BLaER1 (cell line): ENCODE measurements around the gene S100A4.

Experiments used
- H3K27ac ChIP-seq: shearing (Covaris generic); formaldehyde crosslinking; 2 replicates; pipeline ENCODE4 v1.8.1; 2022
- H3K27me3 ChIP-seq: shearing (Covaris generic); formaldehyde crosslinking; 2 replicates; pipeline ENCODE4 v1.8.1; 2022
- H3K36me3 ChIP-seq: shearing (Covaris generic); formaldehyde crosslinking; 2 replicates; pipeline ENCODE4 v1.8.1; 2022
- H3K4me1 ChIP-seq: shearing (Covaris generic); formaldehyde crosslinking; 2 replicates; pipeline ENCODE4 v1.8.1; 2022
- H3K4me2 ChIP-seq: shearing (Covaris generic); formaldehyde crosslinking; 2 replicates; pipeline ENCODE4 v1.8.1; 2022
- H3K4me3 ChIP-seq: shearing (Covaris generic); formaldehyde crosslinking; 2 replicates; pipeline ENCODE4 v1.8.1; 2022
- H3K9ac ChIP-seq: shearing (Covaris generic); formaldehyde crosslinking; 2 replicates; pipeline ENCODE4 v1.8.1; 2022
- H3K9me3 ChIP-seq: shearing (Covaris generic); formaldehyde crosslinking; 2 replicates; pipeline ENCODE4 v1.8.1; 2022
- H4K20me1 ChIP-seq: shearing (Covaris generic); formaldehyde crosslinking; 2 replicates; pipeline ENCODE4 v1.8.1; 2022
- Cebpa-rat ChIP-seq: shearing (Covaris generic); IDR thresholded peaks from 2 replicates; pipeline ENCODE4 v1.8.1; 2022

The S100A4 gene

DNA sequence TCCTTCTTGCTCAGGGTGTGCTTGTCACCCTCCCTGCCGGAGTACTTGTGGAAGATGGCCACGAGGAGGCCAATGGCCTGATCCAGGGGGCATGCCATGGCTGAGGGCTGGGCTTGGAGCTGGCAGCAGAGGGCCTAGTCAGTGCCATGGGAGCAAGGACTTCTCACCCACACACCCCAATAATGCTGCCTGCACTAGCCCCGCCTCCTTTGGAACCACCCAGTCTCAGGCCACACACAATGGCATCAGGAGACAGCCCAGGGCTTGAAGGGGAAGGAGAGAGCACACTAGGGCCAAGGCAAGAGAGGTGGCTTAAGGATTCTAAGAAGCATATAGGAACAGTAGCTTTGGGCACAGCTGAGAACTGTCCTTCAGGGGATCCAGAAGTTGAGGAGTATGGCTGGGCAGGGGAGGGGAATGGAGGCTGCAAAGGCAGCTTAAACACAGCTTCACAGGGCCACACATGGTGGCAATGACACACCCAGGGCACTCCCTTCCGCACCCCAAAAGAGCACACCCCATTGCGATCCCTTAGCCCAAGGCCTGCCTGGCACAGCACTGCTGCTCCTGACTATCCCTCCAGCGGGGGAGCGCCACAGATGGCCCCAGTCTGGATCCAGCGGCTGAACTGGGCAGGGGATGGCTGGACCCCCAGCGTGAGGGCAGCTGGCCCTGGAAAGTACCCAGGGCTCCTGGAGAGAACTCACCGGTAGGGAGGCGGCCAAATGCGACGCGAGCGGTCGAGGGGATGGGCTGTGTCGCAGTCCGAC lies 10.2 kb downstream of the S100A4 start, which contains the start of gene S100A6:
Gene S100A6, minus strand, starts transcription at position 750 of the 770 bp plus-strand sequence. Its CDS starts 652 bp downstream, at position 98.
- H3K4me1 ChIP-seq, result peaks cover 50% of the 10 kb centered on the region
- TF ChIP-seq Cebpa-rat, result no peak

DNA sequence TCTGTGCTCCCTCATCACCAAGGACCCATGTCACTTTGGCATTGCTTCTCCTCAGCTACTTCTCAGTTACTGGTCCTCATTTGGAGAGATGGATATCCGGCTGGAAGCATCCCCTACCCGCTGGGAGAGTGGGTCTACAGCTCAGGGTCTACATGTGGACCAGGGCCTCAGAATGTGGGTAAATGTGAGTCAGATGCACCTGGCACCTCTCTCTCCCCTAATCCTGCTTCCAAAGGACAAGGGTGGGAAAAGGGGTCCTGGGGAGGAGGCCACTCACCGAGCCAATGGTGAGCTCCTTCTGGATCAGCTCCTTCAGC lies 10.7 kb downstream of the S100A4 start:
- TF ChIP-seq Cebpa-rat, result no peak
- Histone ChIP-seq H3K27me3 (peaks cover 20% of the 10 kb centered on the region), H3K4me2 (peak overlapping the region; percentile 91; the same call in 1 of the 2 replicates), H3K9me3 (no peaks in the 10 kb centered on the region), H3K36me3 (no peaks in the 10 kb centered on the region), H3K4me3 (no peak overlapping the region), H3K27ac (no peak overlapping the region), H3K9ac (no peak overlapping the region), H3K4me1 (peaks cover 45% of the 10 kb centered on the region), H4K20me1 (no peaks in the 10 kb centered on the region)

More for the DNA sequence above, 10.2 kb downstream of the S100A4 start, which contains the start of gene S100A6:
- Histone ChIP-seq H3K9ac (peak within 1 kb of the TSS; percentile 62), H3K4me3 (peak within 1 kb of the TSS; percentile 60), H3K36me3 (no peaks in the 10 kb centered on the region), H3K27me3 (peaks cover 20% of the 10 kb centered on the region), H3K9me3 (no peaks in the 10 kb centered on the region), H3K27ac (peak within 1 kb of the TSS; percentile 62; the same call in 1 of the 2 replicates), H3K4me2 (peak within 1 kb of the TSS; percentile 91), H4K20me1 (no peaks in the 10 kb centered on the region)

DNA sequence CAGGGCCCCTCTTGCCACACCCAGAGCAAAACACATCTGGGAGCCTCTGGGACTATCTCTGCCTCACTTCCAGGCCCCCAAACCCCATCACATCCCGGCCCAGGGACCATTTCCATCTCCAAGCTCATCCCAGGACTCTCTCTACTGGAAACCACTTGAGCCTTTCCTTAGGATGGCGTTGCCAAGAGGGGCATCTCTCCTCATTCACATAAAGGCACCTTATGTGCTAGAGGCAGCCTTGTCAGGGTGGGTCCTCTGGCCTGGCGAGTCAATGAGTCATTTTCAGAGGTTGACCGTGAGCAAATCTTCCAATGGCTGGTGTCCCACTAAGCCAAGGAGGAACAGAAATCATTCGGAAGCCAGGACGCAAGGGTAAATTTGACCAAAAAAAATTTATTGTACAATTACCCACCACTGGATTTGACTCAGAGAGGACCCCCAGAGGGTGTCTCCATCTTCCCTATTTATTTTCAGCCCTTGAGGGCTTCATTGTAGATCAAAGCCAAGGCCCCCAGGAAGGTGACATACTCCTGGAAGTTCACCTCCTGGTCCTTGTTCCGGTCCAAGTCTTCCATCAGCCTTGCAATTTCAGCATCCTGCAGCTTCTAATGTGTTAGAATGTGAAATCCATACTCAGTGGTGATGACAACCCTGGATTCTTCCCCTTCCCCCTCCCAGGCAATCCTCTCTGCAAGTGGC lies 11.2 kb downstream of the S100A4 start:
- TF ChIP-seq Cebpa-rat, result no peak

DNA sequence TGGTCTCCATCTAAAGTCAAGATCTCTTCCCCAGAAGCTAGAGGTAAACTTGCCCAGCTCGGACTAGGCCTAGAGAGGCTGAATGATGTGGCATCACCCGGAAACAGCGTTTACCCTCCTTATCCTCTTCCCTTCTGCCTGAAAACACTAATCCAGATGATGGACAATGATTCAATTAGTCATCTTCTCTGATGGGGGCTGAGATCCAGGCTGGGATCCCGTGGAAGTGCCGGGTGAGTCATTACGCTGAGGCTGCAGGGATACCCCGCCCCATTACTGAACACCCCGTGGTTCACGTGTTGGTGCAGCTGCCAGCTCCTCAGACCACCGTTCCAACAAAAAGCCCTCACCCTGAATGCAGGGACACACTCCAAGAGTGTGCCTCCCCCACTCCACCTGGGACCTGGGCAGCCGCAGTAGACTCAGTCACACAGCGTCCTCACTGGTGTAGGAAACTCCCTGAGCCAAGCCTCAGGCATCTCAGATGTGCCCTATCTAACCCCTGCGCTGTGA lies 11.9 kb downstream of the S100A4 start:
- 0 out of 2 replicates have a peak overlapping the region, but pooled peaks have one; percentile 58 for H3K4me2 ChIP-seq
- H3K9ac ChIP-seq, result no peak overlapping the region
- H3K4me3 ChIP-seq, result no peak overlapping the region
- no peak overlapping the region for H3K27ac ChIP-seq
- no peaks in the 10 kb centered on the region for H4K20me1 ChIP-seq
- H3K4me1 ChIP-seq, result peaks cover 40% of the 10 kb centered on the region
- no peaks in the 10 kb centered on the region for H3K36me3 ChIP-seq
- H3K9me3 ChIP-seq, result no peaks in the 10 kb centered on the region
- peaks cover 20% of the 10 kb centered on the region for H3K27me3 ChIP-seq
- TF ChIP-seq Cebpa-rat, result no peak

More for the DNA sequence above, 11.2 kb downstream of the S100A4 start:
- Histone ChIP-seq H3K4me3 (no peak overlapping the region), H3K36me3 (no peaks in the 10 kb centered on the region), H3K9me3 (no peaks in the 10 kb centered on the region), H3K27me3 (peaks cover 20% of the 10 kb centered on the region), H3K27ac (no peak overlapping the region), H3K4me1 (peaks cover 40% of the 10 kb centered on the region), H3K9ac (no peak overlapping the region), H4K20me1 (no peaks in the 10 kb centered on the region), H3K4me2 (no peak overlapping the region)

GRCh38 chr1:153532769-153533599 lies 12.6 kb downstream of the S100A4 start:
- TF ChIP-seq Cebpa-rat, result no peak
- Histone ChIP-seq H3K4me1 (peaks cover 40% of the 10 kb centered on the region), H3K27ac (no peak overlapping the region), H3K4me3 (no peak overlapping the region), H3K4me2 (peak overlapping the region; percentile 58), H3K27me3 (peaks cover 20% of the 10 kb centered on the region), H3K9me3 (no peaks in the 10 kb centered on the region), H3K9ac (no peak overlapping the region), H4K20me1 (no peaks in the 10 kb centered on the region), H3K36me3 (no peaks in the 10 kb centered on the region)

- Histone ChIP-seq H3K27me3 (peaks cover 20% of the 10 kb centered on the region), H3K9me3 (no peaks in the 10 kb centered on the region), H3K4me2 (peak overlapping the region; percentile 58), H4K20me1 (no peaks in the 10 kb centered on the region), H3K4me3 (no peak overlapping the region), H3K4me1 (peaks cover 40% of the 10 kb centered on the region), H3K9ac (no peak overlapping the region), H3K36me3 (no peaks in the 10 kb centered on the region), H3K27ac (no peak overlapping the region)
- no peak for TF ChIP-seq Cebpa-rat
These were observed 13.4 kb downstream of the S100A4 start for GRCh38 chr1:153532181-153532580.

- no peak for TF ChIP-seq Cebpa-rat
- peaks cover 36% of the 10 kb centered on the region for H3K4me1 ChIP-seq
- no peak overlapping the region for H3K9ac ChIP-seq
- no peak overlapping the region for H3K27ac ChIP-seq
- no peaks in the 10 kb centered on the region for H4K20me1 ChIP-seq
- H3K4me3 ChIP-seq, result no peak overlapping the region
- H3K9me3 ChIP-seq, result no peaks in the 10 kb centered on the region
- H3K4me2 ChIP-seq, result peak overlapping the region; percentile 58; the same call in 1 of the 2 replicates
- H3K36me3 ChIP-seq, result no peaks in the 10 kb centered on the region
- H3K27me3 ChIP-seq, result peaks cover 16% of the 10 kb centered on the region
These were observed 14.0 kb downstream of the S100A4 start for GRCh38 chr1:153531638-153532037.

- TF ChIP-seq Cebpa-rat, result no peak
- Histone ChIP-seq H3K9ac (no peak overlapping the region), H3K27ac (no peak overlapping the region)
These were observed 17.9 kb downstream of the S100A4 start for GRCh38 chr1:153527683-153528040.

GRCh38 chr1:153527023-153527682 lies 18.5 kb downstream of the S100A4 start:
- no peaks in the 10 kb centered on the region for H4K20me1 ChIP-seq
- H3K36me3 ChIP-seq, result no peaks in the 10 kb centered on the region
- H3K4me1 ChIP-seq, result peaks cover 5% of the 10 kb centered on the region
- no peak overlapping the region for H3K4me2 ChIP-seq
- no peaks in the 10 kb centered on the region for H3K27me3 ChIP-seq
- no peak for TF ChIP-seq Cebpa-rat
- H3K9ac ChIP-seq, result no peak overlapping the region
- H3K9me3 ChIP-seq, result no peaks in the 10 kb centered on the region
- H3K27ac ChIP-seq, result no peak overlapping the region
- H3K4me3 ChIP-seq, result no peak overlapping the region

More at GRCh38 chr1:153527683-153528040, 17.9 kb downstream of the S100A4 start:
- Histone ChIP-seq H3K27me3 (no peaks in the 10 kb centered on the region), H3K4me3 (no peak overlapping the region), H3K4me1 (peaks cover 11% of the 10 kb centered on the region), H4K20me1 (no peaks in the 10 kb centered on the region), H3K9me3 (no peaks in the 10 kb centered on the region), H3K4me2 (no peak overlapping the region), H3K36me3 (no peaks in the 10 kb centered on the region)
